Iris pigment epithelial cell (primary cell): ENCODE data around the gene RTP3.

Source experiments
- DNase-seq: peaks from one replicate; pipeline ENCODE4 v3.0.0-alpha.2; 2011; ENCODE audit warnings: low read depth

RTP3 gene

GRCh38 chr3:46497556-46498265 lies at the start of gene RTP3:
Gene RTP3 (plus strand): TSS chr3:46497976. CDS start chr3:46498063, 87 bp downstream.
- DNase-seq, result no peak

GRCh38 chr3:46448721-46449120 lies 49.1 kb upstream of the RTP3 start:
- DNase-seq, result no peak

GRCh38 chr3:46449755-46450552 lies 47.8 kb upstream of the RTP3 start:
- DNase-seq, result no peak

GRCh38 chr3:46453526-46454208 lies 44.1 kb upstream of the RTP3 start:
- DNase-seq, result no peak

GRCh38 chr3:46454209-46454595 lies 43.6 kb upstream of the RTP3 start:
- no peak for DNase-seq

GRCh38 chr3:46454606-46455005 lies 43.2 kb upstream of the RTP3 start:
- DNase-seq, result no peak

- no peak for DNase-seq
These were observed 42.3 kb upstream of the RTP3 start for GRCh38 chr3:46455231-46456115.

GRCh38 chr3:46456118-46456517 lies 41.7 kb upstream of the RTP3 start:
- DNase-seq, result no peak

GRCh38 chr3:46460051-46460450 lies 37.7 kb upstream of the RTP3 start:
- DNase-seq, result no peak

GRCh38 chr3:46462111-46462510 lies 35.7 kb upstream of the RTP3 start:
- no peak for DNase-seq

- no peak for DNase-seq
These were observed 35.3 kb upstream of the RTP3 start for GRCh38 chr3:46462511-46462910.

- DNase-seq, result no peak
These were observed 34.5 kb upstream of the RTP3 start for GRCh38 chr3:46463120-46463867.

GRCh38 chr3:46463868-46464241 lies 33.9 kb upstream of the RTP3 start:
- DNase-seq, result no peak

GRCh38 chr3:46464326-46465195 lies 33.2 kb upstream of the RTP3 start, which contains the start of gene LTF:
Gene LTF (minus strand): TSS chr3:46464905. CDS start chr3:46464867, 38 bp downstream.
- DNase-seq, result no peak

GRCh38 chr3:46465196-46465520 lies 32.6 kb upstream of the RTP3 start:
- no peak for DNase-seq

- DNase-seq, result no peak
These were observed 31.5 kb upstream of the RTP3 start for GRCh38 chr3:46466273-46466672.

- no peak for DNase-seq
These were observed 30.8 kb upstream of the RTP3 start for GRCh38 chr3:46466871-46467403.

GRCh38 chr3:46467562-46467961 lies 30.2 kb upstream of the RTP3 start:
- no peak for DNase-seq

- no peak for DNase-seq
These were observed 28.8 kb upstream of the RTP3 start for GRCh38 chr3:46468753-46469600.
